Measurements from ENCODE around the gene GAB1. TPM values are rescaled to one million over a fixed set of nuclear protein-coding genes. Genes with fewer than 3 reads are reported as not detected.

Gene GAB1
- total and polyA plus RNA-seq, 2 of the 13 experiments (the other 11 are each of a cell fraction or from before 2014, with no cell fraction given) = 8.7 to 14.7 TPM

DNA sequence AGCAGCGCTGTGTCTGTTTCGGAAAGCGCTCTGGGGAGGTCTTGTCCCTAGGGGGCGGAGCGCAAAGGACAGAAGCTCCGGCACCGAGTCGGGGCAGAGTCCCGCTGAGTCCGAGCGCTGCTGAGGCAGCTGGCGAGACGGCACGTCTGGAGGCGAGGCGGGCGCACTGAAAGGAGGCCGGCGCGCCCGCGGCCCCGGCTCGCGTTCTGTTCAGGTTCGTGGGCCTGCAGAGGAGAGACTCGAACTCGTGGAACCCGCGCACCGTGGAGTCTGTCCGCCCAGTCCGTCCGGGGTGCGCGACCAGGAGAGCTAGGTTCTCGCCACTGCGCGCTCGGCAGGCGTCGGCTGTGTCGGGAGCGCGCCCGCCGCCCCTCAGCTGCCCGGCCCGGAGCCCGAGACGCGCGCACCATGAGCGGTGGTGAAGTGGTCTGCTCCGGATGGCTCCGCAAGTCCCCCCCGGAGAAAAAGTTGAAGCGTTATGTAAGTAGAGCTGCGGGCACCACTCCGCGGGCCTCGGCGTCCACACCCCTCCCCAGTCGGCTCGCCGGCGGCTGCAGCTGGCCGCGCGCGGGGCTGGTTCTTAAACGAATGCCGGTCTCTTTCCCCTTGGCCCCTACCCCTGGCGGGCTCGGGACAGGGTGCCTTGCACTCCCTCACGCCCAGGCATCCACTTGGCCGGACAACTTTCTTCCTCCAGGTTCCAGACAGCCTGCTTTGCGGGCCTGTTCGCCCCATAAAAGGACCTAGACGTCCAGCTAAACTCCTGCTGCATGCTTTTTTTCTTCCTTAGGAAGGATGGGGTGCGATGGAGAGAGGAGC, at the start of gene GAB1 (continued):
- TF ChIP-seq SALL1 (CRISPR knock-in tag; IDR thresholded peaks at IDR 0.05) (peak; percentile 36; the same call in 1 of the 2 replicates), ZNF782 (CRISPR knock-in tag; IDR thresholded peaks at IDR 0.05; ENCODE audit: borderline replicate concordance) (0 out of 2 replicates have a peak, but pooled peaks have one; percentile 73), MAFK (conservative IDR thresholded peaks at IDR 0.05 in 1 of 2, IDR thresholded peaks at IDR 0.05 in 1 of 2; ENCODE audit: low read length in 2 of 2) (no peak), RBAK (CRISPR knock-in tag; IDR thresholded peaks at IDR 0.05) (0 out of 2 replicates have a peak, but pooled peaks have one; percentile 9), ZNF276 (CRISPR knock-in tag; IDR thresholded peaks at IDR 0.05; ENCODE audit: low read depth) (no peak), MAFG (CRISPR knock-in tag; IDR thresholded peaks at IDR 0.05) (no peak), FOXM1 (CRISPR knock-in tag; IDR thresholded peaks at IDR 0.05) (no peak), SNRNP70 (IDR thresholded peaks at IDR 0.05; ENCODE audit: low read depth, low read length) (no peak), ZNF296 (CRISPR knock-in tag; conservative IDR thresholded peaks at IDR 0.05) (0 out of 2 replicates have a peak, but pooled peaks have one; percentile 34), ETV6 (CRISPR knock-in tag; conservative IDR thresholded peaks at IDR 0.05) (no peak), ZMYM2 (CRISPR knock-in tag; IDR thresholded peaks at IDR 0.05) (peak; percentile 82), TOPORS (CRISPR knock-in tag; IDR thresholded peaks at IDR 0.05) (peak; percentile 21; the same call in 1 of the 2 replicates), AKNA (CRISPR knock-in tag; IDR thresholded peaks at IDR 0.05; ENCODE audit: borderline replicate concordance) (no peak)
- TF ChIP-seq, protein P1, sequence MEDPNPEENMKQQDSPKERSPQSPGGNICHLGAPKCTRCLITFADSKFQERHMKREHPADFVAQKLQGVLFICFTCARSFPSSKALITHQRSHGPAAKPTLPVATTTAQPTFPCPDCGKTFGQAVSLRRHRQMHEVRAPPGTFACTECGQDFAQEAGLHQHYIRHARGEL (CRISPR knock-in tag; IDR thresholded peaks at IDR 0.05) = no peak
- TF ChIP-seq, protein P2, sequence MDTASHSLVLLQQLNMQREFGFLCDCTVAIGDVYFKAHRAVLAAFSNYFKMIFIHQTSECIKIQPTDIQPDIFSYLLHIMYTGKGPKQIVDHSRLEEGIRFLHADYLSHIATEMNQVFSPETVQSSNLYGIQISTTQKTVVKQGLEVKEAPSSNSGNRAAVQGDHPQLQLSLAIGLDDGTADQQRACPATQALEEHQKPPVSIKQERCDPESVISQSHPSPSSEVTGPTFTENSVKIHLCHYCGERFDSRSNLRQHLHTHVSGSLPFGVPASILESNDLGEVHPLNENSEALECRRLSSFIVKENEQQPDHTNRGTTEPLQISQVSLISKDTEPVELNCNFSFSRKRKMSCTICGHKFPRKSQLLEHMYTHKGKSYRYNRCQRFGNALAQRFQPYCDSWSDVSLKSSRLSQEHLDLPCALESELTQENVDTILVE (CRISPR knock-in tag; IDR thresholded peaks at IDR 0.05) = no peak
- TF ChIP-seq, protein P3, sequence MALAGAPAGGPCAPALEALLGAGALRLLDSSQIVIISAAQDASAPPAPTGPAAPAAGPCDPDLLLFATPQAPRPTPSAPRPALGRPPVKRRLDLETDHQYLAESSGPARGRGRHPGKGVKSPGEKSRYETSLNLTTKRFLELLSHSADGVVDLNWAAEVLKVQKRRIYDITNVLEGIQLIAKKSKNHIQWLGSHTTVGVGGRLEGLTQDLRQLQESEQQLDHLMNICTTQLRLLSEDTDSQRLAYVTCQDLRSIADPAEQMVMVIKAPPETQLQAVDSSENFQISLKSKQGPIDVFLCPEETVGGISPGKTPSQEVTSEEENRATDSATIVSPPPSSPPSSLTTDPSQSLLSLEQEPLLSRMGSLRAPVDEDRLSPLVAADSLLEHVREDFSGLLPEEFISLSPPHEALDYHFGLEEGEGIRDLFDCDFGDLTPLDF (CRISPR knock-in tag; IDR thresholded peaks at IDR 0.05) = peak; percentile 13; the same call in 1 of the 2 replicates
- TF ChIP-seq, protein P4, sequence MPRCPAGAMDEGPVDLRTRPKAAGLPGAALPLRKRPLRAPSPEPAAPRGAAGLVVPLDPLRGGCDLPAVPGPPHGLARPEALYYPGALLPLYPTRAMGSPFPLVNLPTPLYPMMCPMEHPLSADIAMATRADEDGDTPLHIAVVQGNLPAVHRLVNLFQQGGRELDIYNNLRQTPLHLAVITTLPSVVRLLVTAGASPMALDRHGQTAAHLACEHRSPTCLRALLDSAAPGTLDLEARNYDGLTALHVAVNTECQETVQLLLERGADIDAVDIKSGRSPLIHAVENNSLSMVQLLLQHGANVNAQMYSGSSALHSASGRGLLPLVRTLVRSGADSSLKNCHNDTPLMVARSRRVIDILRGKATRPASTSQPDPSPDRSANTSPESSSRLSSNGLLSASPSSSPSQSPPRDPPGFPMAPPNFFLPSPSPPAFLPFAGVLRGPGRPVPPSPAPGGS (CRISPR knock-in tag; IDR thresholded peaks at IDR 0.05) = peak; percentile 31; the same call in 1 of the 2 replicates
